ENCODE data around the gene LSM12.
"Not testable (repeated sequence)": the region's sequence is repeated elsewhere in the genome, so short reads cannot be mapped to it uniquely, and the experiment has no call there.

LSM12 gene

GRCh38 chr17:44069974-44070454 is 3.5 kb upstream of the LSM12 start:
- Histone ChIP-seq H3K9ac (ENCODE audit: low read length) (peak overlapping the region; percentile 47), H3K4me3 (ENCODE audit: low read length) (no peak overlapping the region), H3K27me3 (ENCODE audit: control insufficient read depth, insufficient read depth, low read length) (no peaks in the 10 kb centered on the region), H3K9me3 (ENCODE audit: control insufficient read depth, low read length) (no peaks in the 10 kb centered on the region), H3K4me1 (ENCODE audit: control insufficient read depth, insufficient read depth, low read length) (peaks cover 26% of the 10 kb centered on the region), H3K36me3 (ENCODE audit: control insufficient read depth, insufficient read depth, low read length) (no peaks in the 10 kb centered on the region)

- H3K27me3 ChIP-seq (ENCODE audit: control insufficient read depth, insufficient read depth, low read length) = no peaks in the 10 kb centered on the region
- no peaks in the 10 kb centered on the region for H3K36me3 ChIP-seq (ENCODE audit: control insufficient read depth, insufficient read depth, low read length)
Measured at GRCh38 chr17:44067545-44067940, 1.1 kb upstream of the LSM12 start.

GRCh38 chr17:44065668-44066203 is 735 bp downstream of the LSM12 start:
- Histone ChIP-seq H3K27me3 (ENCODE audit: control insufficient read depth, insufficient read depth, low read length) (no peaks in the 10 kb centered on the region), H3K9ac (ENCODE audit: low read length) (peak overlapping the region; percentile 91), H3K36me3 (ENCODE audit: control insufficient read depth, insufficient read depth, low read length) (peaks cover 3% of the 10 kb centered on the region), H3K4me1 (ENCODE audit: control insufficient read depth, insufficient read depth, low read length) (peaks cover 18% of the 10 kb centered on the region), H3K9me3 (ENCODE audit: control insufficient read depth, low read length) (no peaks in the 10 kb centered on the region), H3K4me3 (ENCODE audit: low read length) (peak overlapping the region; percentile 97)

More at GRCh38 chr17:44067545-44067940, 1.1 kb upstream of the LSM12 start:
- Histone ChIP-seq H3K4me3 (ENCODE audit: low read length) (no peak overlapping the region), H3K9me3 (ENCODE audit: control insufficient read depth, low read length) (no peaks in the 10 kb centered on the region), H3K9ac (ENCODE audit: low read length) (no peak overlapping the region), H3K4me1 (ENCODE audit: control insufficient read depth, insufficient read depth, low read length) (peaks cover 26% of the 10 kb centered on the region)

GRCh38 chr17:44063704-44064639 is 2.5 kb downstream of the LSM12 start:
- peaks cover 14% of the 10 kb centered on the region for H3K4me1 ChIP-seq (ENCODE audit: control insufficient read depth, insufficient read depth, low read length)
- H3K36me3 ChIP-seq (ENCODE audit: control insufficient read depth, insufficient read depth, low read length) = peaks cover 7% of the 10 kb centered on the region
- H3K9me3 ChIP-seq (ENCODE audit: control insufficient read depth, low read length) = no peaks in the 10 kb centered on the region
- H3K9ac ChIP-seq (ENCODE audit: low read length) = no peak overlapping the region
- no peaks in the 10 kb centered on the region for H3K27me3 ChIP-seq (ENCODE audit: control insufficient read depth, insufficient read depth, low read length)
- H3K4me3 ChIP-seq (ENCODE audit: low read length) = no peak overlapping the region

- Histone ChIP-seq H3K4me1 (ENCODE audit: control insufficient read depth, insufficient read depth, low read length) (peaks cover 14% of the 10 kb centered on the region), H3K9ac (ENCODE audit: low read length) (no peak overlapping the region), H3K27me3 (ENCODE audit: control insufficient read depth, insufficient read depth, low read length) (no peaks in the 10 kb centered on the region), H3K4me3 (ENCODE audit: low read length) (no peak overlapping the region), H3K36me3 (ENCODE audit: control insufficient read depth, insufficient read depth, low read length) (peaks cover 7% of the 10 kb centered on the region), H3K9me3 (ENCODE audit: control insufficient read depth, low read length) (no peaks in the 10 kb centered on the region)
Measured at GRCh38 chr17:44062871-44063270, 3.6 kb downstream of the LSM12 start.

GRCh38 chr17:44061446-44061845 is 5.0 kb downstream of the LSM12 start:
- H3K36me3 ChIP-seq (ENCODE audit: control insufficient read depth, insufficient read depth, low read length) = peaks cover 7% of the 10 kb centered on the region
- H3K4me3 ChIP-seq (ENCODE audit: low read length) = no peak overlapping the region
- no peak overlapping the region for H3K9ac ChIP-seq (ENCODE audit: low read length)
- peaks cover 5% of the 10 kb centered on the region for H3K4me1 ChIP-seq (ENCODE audit: control insufficient read depth, insufficient read depth, low read length)
- H3K9me3 ChIP-seq (ENCODE audit: control insufficient read depth, low read length) = no peaks in the 10 kb centered on the region
- no peaks in the 10 kb centered on the region for H3K27me3 ChIP-seq (ENCODE audit: control insufficient read depth, insufficient read depth, low read length)

GRCh38 chr17:44059101-44059892 is 7.2 kb downstream of the LSM12 start:
- peaks cover 7% of the 10 kb centered on the region for H3K36me3 ChIP-seq (ENCODE audit: control insufficient read depth, insufficient read depth, low read length)
- H3K9ac ChIP-seq (ENCODE audit: low read length) = no peak overlapping the region
- H3K9me3 ChIP-seq (ENCODE audit: control insufficient read depth, low read length) = no peaks in the 10 kb centered on the region
- H3K27me3 ChIP-seq (ENCODE audit: control insufficient read depth, insufficient read depth, low read length) = no peaks in the 10 kb centered on the region
- no peak overlapping the region for H3K4me3 ChIP-seq (ENCODE audit: low read length)
- H3K4me1 ChIP-seq (ENCODE audit: control insufficient read depth, insufficient read depth, low read length) = peaks cover 3% of the 10 kb centered on the region

- Histone ChIP-seq H3K9me3 (ENCODE audit: control insufficient read depth, low read length) (no peaks in the 10 kb centered on the region), H3K27me3 (ENCODE audit: control insufficient read depth, insufficient read depth, low read length) (no peaks in the 10 kb centered on the region), H3K36me3 (ENCODE audit: control insufficient read depth, insufficient read depth, low read length) (no peaks in the 10 kb centered on the region), H3K9ac (ENCODE audit: low read length) (no peak overlapping the region), H3K4me1 (ENCODE audit: control insufficient read depth, insufficient read depth, low read length) (peaks cover 18% of the 10 kb centered on the region), H3K4me3 (ENCODE audit: low read length) (no peak overlapping the region)
Measured at GRCh38 chr17:44053125-44053872, 13.2 kb downstream of the LSM12 start.

GRCh38 chr17:44049294-44050060 is 17.0 kb downstream of the LSM12 start:
- H3K4me3 ChIP-seq (ENCODE audit: low read length) = no peak overlapping the region
- H3K4me1 ChIP-seq (ENCODE audit: control insufficient read depth, insufficient read depth, low read length) = peaks cover 17% of the 10 kb centered on the region
- H3K36me3 ChIP-seq (ENCODE audit: control insufficient read depth, insufficient read depth, low read length) = no peaks in the 10 kb centered on the region
- H3K9me3 ChIP-seq (ENCODE audit: control insufficient read depth, low read length) = no peaks in the 10 kb centered on the region
- H3K9ac ChIP-seq (ENCODE audit: low read length) = no peak overlapping the region
- no peaks in the 10 kb centered on the region for H3K27me3 ChIP-seq (ENCODE audit: control insufficient read depth, insufficient read depth, low read length)

GRCh38 chr17:44046893-44047292 is 19.6 kb downstream of the LSM12 start:
- H3K9me3 ChIP-seq (ENCODE audit: control insufficient read depth, low read length); H3K36me3 ChIP-seq (ENCODE audit: control insufficient read depth, insufficient read depth, low read length); H3K27me3 ChIP-seq (ENCODE audit: control insufficient read depth, insufficient read depth, low read length); H3K9ac ChIP-seq (ENCODE audit: low read length); H3K4me3 ChIP-seq (ENCODE audit: low read length); H3K4me1 ChIP-seq (ENCODE audit: control insufficient read depth, insufficient read depth, low read length): not testable (repeated sequence)

- Histone ChIP-seq H3K9me3 (ENCODE audit: control insufficient read depth, low read length) (no peaks in the 10 kb centered on the region), H3K27me3 (ENCODE audit: control insufficient read depth, insufficient read depth, low read length) (no peaks in the 10 kb centered on the region), H3K36me3 (ENCODE audit: control insufficient read depth, insufficient read depth, low read length) (no peaks in the 10 kb centered on the region), H3K9ac (ENCODE audit: low read length) (no peak overlapping the region), H3K4me3 (ENCODE audit: low read length) (no peak overlapping the region), H3K4me1 (ENCODE audit: control insufficient read depth, insufficient read depth, low read length) (no peaks in the 10 kb centered on the region)
Measured at GRCh38 chr17:44045486-44045885, 21.0 kb downstream of the LSM12 start.

All from mucosa of stomach (tissue), 1 donor.